ENCODE results near the gene CYSTM1. TPM values are rescaled to one million over a fixed set of nuclear protein-coding genes. Genes with fewer than 3 reads are reported as not detected.

Gene CYSTM1
- total RNA-seq, 1 donor from 2014 or later, result 49.5 TPM

- intact Hi-C loops (cut with DNase I), result no loop called here
- no peak for DNase-seq (ENCODE audit: low spot score)
Measured at GRCh38 chr5:140169410-140169809, 5.6 kb upstream of the CYSTM1 start.

GRCh38 chr5:140172483-140172882, 2.5 kb upstream of the CYSTM1 start:
- no peak for ATAC-seq
- intact Hi-C loops (cut with DNase I), result no loop called here
- DNase-seq (ENCODE audit: low spot score), result no peak

More at GRCh38 chr5:140169410-140169809, 5.6 kb upstream of the CYSTM1 start:
- no peak for ATAC-seq

GRCh38 chr5:140174014-140174413, 974 bp upstream of the CYSTM1 start:
- intact Hi-C loops (cut with DNase I), result no loop called here
- no peak for ATAC-seq
- DNase-seq (ENCODE audit: low spot score), result no peak

GRCh38 chr5:140175367-140176030, 511 bp downstream of the CYSTM1 start:
- DNase-seq (ENCODE audit: low spot score) (peak; percentile 88), ATAC-seq (peak; percentile 62)
- intact Hi-C loops (cut with DNase I), result no loop called here

GRCh38 chr5:140176031-140176387, 1.0 kb downstream of the CYSTM1 start:
- intact Hi-C loops (cut with DNase I), result no loop called here
- ATAC-seq, result no peak
- no peak for DNase-seq (ENCODE audit: low spot score)

- DNase-seq (ENCODE audit: low spot score) (no peak), ATAC-seq (no peak)
- intact Hi-C loops (cut with DNase I), result no loop called here
Measured at GRCh38 chr5:140178086-140178410, 3.1 kb downstream of the CYSTM1 start.

GRCh38 chr5:140178482-140179116, 3.6 kb downstream of the CYSTM1 start:
- DNase-seq (ENCODE audit: low spot score), result no peak
- intact Hi-C loops (cut with DNase I), result no loop called here
- no peak for ATAC-seq

- ATAC-seq (no peak), DNase-seq (ENCODE audit: low spot score) (no peak)
- intact Hi-C loops (cut with DNase I), result no loop called here
Measured at GRCh38 chr5:140181002-140181483, 6.1 kb downstream of the CYSTM1 start.

- ATAC-seq, result no peak
- no peak for DNase-seq (ENCODE audit: low spot score)
- intact Hi-C loops (cut with DNase I), result no loop called here
Measured at GRCh38 chr5:140181525-140181924, 6.5 kb downstream of the CYSTM1 start.

GRCh38 chr5:140182075-140182711, 7.2 kb downstream of the CYSTM1 start:
- DNase-seq (ENCODE audit: low spot score) (no peak), ATAC-seq (peak; percentile 52)
- intact Hi-C loops (cut with DNase I), result no loop called here

GRCh38 chr5:140182803-140183367, 7.9 kb downstream of the CYSTM1 start:
- intact Hi-C loops (cut with DNase I), result no loop called here

GRCh38 chr5:140185409-140185808, 10.4 kb downstream of the CYSTM1 start:
- intact Hi-C loops (cut with DNase I), result no loop called here
- no peak for ATAC-seq
- DNase-seq (ENCODE audit: low spot score), result no peak

More at GRCh38 chr5:140182803-140183367, 7.9 kb downstream of the CYSTM1 start:
- DNase-seq (ENCODE audit: low spot score) (no peak), ATAC-seq (peak; percentile 78)

GRCh38 chr5:140186267-140186671, 11.3 kb downstream of the CYSTM1 start:
- DNase-seq (ENCODE audit: low spot score) (no peak), ATAC-seq (no peak)
- intact Hi-C loops (cut with DNase I), result no loop called here

- no peak for ATAC-seq
- intact Hi-C loops (cut with DNase I), result no loop called here
- no peak for DNase-seq (ENCODE audit: low spot score)
Measured at GRCh38 chr5:140189253-140189652, 14.3 kb downstream of the CYSTM1 start.

- DNase-seq (ENCODE audit: low spot score) (no peak), ATAC-seq (peak; percentile 63)
- intact Hi-C loops (cut with DNase I), result no loop called here
Measured at GRCh38 chr5:140189977-140190871, 15.2 kb downstream of the CYSTM1 start.

GRCh38 chr5:140190872-140191218, 15.9 kb downstream of the CYSTM1 start:
- no peak for ATAC-seq
- intact Hi-C loops (cut with DNase I), result no loop called here

GRCh38 chr5:140192715-140193430, 17.9 kb downstream of the CYSTM1 start:
- no peak for ATAC-seq
- DNase-seq (ENCODE audit: low spot score), result no peak
- intact Hi-C loops (cut with DNase I), result no loop called here

More at GRCh38 chr5:140190872-140191218, 15.9 kb downstream of the CYSTM1 start:
- no peak for DNase-seq (ENCODE audit: low spot score)

- no peak for DNase-seq (ENCODE audit: low spot score)
- intact Hi-C loops (cut with DNase I), result no loop called here
- no peak for ATAC-seq
Measured at GRCh38 chr5:140194662-140195061, 19.7 kb downstream of the CYSTM1 start.

Data from sciatic nerve (tissue), 2 donors.